AG08396 (cell line): ENCODE results near the gene CDK5R2.

Experiments
- DNase-seq: peaks from one replicate; pipeline ENCODE4 v3.0.0; 2012; ENCODE audit warnings: low spot score, mixed read lengths

The CDK5R2 gene

GRCh38 chr2:219002395-219003266, 43.2 kb downstream of the CDK5R2 start:
- DNase-seq: peak; percentile 67

- no peak for DNase-seq
Measured at GRCh38 chr2:219003267-219003634, 43.8 kb downstream of the CDK5R2 start.

- DNase-seq: no peak
Measured at GRCh38 chr2:219003979-219004378, 44.5 kb downstream of the CDK5R2 start.

- no peak for DNase-seq
Measured at GRCh38 chr2:219009294-219009693, 49.8 kb downstream of the CDK5R2 start.

GRCh38 chr2:219010162-219010756, 50.8 kb downstream of the CDK5R2 start:
- no peak for DNase-seq

- no peak for DNase-seq
Measured at GRCh38 chr2:219010873-219011272, 51.4 kb downstream of the CDK5R2 start.
